DND-41 (cell line): ENCODE results near the gene USP44.
"Not testable (repeated sequence)": the region's sequence is repeated elsewhere in the genome, so short reads cannot be mapped to it uniquely, and the experiment has no call there.

Experiments
- CTCF ChIP-seq: IDR thresholded peaks from 2 replicates; pipeline ENCODE4 v1.5.1; 2012; ENCODE audit warnings: borderline replicate concordance, low read length, moderate library complexity, mild to moderate bottlenecking; ENCODE audit not compliant: poor library complexity, severe bottlenecking; ENCODE audit errors: extremely low read depth
- EZH2 ChIP-seq: IDR thresholded peaks from 3 replicates; pipeline ENCODE4 v1.6.1; 2012; ENCODE audit warnings: borderline replicate concordance, low read depth, mild to moderate bottlenecking, moderate library complexity, low read length, inconsistent platforms; ENCODE audit not compliant: severe bottlenecking

GRCh38 chr12:95482564-95482963 lies 68.7 kb downstream of the USP44 start:
- TF ChIP-seq CTCF, EZH2: not testable (repeated sequence)
